NOMO-1 treated with dmso at 0.1 percent for 144 hours (cell line): ENCODE measurements around the gene KIR3DL2.
"Not testable (repeated sequence)": the region's sequence is repeated elsewhere in the genome, so short reads cannot be mapped to it uniquely, and the experiment has no call there.

Experiments used
- DNase-seq: peaks from one replicate; lab custom pipeline; 2025; ENCODE audit not compliant: unreplicated experiment; lab: John Stamatoyannopoulos, UW

KIR3DL2 gene

GRCh38 chr19:54863459-54863858, 13.2 kb downstream of the KIR3DL2 start:
- not testable (repeated sequence) for DNase-seq

- DNase-seq, result no peak
These were observed 21.5 kb downstream of the KIR3DL2 start for GRCh38 chr19:54871696-54872095.

DNA sequence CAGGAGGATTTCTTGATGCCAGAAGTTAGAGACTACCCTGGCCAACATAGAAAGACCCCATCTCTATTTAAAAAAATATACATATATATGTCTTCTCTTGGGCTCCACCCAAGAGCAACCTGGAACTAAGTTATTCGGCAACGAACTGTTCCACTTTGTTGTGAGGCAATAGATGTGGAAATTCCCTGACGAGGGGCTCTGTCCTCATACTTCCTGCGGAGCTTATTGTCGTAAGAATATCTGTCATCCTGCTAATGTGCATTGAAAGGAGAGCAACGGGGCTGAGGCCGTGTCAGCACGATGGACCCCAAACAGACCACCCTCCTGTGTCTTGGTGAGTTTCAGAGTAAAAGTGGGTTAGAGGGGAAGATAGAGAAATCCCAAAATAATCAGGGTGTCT, 23.7 kb downstream of the KIR3DL2 start, which contains the start of gene FCAR:
TSS of gene FCAR (plus strand) at position 246 of the 400 bp plus-strand sequence. CDS start at position 301, 55 bp downstream.
- DNase-seq, result peak; percentile 77

- peak; percentile 78 for DNase-seq
These were observed 25.3 kb downstream of the KIR3DL2 start for GRCh38 chr19:54875506-54875905.

- no peak for DNase-seq
These were observed 27.2 kb downstream of the KIR3DL2 start for GRCh38 chr19:54877471-54877870.

DNA sequence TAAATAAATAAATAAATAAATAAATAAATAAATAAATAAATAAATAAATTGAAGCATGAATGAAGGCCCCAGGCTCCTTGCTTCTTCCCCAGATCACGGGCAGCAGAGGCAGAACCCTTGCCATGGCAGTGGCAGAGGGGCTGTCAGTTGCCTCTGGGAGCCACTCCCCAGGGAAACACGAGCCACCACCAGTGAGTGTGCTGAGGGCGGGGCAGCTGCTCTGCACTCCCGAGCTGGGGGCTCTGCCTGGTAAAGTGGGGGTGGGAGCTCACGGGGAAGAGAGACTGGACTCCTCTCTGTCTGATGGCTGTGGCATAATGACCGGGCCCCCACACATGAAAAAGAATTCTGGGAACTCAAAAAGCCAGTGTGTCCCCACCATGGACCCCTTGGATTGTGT, 31.6 kb downstream of the KIR3DL2 start:
- no peak for DNase-seq

DNA sequence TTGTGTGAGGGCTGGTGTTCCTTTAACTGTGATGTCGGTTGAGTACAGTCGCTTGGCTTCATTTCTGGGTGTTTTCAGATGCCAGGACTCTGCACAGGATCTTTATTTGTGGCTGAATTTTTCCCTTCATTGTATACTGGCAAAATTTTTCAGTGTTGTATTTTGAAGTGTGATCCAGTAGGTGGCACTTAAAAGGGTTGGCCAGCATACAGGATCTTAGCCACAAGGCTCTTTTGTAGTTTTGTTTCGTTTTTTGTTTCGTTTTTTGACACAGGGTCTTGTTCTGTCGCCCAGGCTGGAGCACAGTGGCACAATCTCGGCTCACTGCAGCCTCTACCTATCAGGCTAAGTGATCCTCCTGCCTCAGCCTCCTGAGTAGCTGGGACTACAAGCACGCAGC, 32.5 kb downstream of the KIR3DL2 start:
- DNase-seq, result no peak

DNA sequence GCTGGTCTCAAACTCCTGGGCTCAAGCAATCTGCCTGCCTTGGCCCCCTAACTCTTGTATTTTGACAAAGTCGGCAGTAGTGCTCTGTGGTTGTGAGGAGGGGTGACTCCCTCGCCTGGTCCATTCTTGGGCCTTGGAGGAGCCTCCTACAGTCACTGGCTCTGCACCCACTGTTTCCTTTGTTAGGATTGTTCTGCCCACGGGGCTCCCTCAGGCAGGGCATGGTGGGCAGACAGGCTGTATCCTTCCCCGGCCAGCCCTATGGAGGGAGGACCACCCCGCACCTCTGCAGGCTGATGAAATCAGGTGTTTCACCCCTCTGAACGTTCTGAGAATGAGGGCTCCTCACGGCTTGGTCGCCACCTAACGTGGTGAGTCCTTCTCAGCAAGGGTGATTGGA, 33.0 kb downstream of the KIR3DL2 start:
- no peak for DNase-seq

DNA sequence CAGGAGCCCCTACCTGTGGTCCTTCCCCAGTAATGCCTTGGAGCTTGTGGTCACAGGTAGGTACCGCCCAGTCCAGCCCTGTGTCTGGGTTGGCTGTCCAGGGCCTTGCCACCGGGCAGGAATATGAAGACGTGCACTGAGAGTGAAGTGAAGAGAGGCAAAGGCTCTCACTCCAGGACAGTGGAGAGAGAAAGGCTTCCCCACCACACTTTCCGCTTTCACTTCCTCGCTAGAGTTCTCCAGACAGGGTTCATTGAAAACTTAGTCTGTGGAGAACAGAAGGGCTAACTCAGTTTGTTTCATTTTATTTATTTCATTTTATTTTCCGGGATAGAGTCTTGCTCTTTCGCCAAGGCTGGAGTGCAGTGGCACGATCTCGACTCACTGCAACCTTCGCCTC, 38.0 kb downstream of the KIR3DL2 start:
- DNase-seq, result no peak

- no peak for DNase-seq
These were observed 39.3 kb downstream of the KIR3DL2 start for GRCh38 chr19:54889566-54889965.

- DNase-seq, result no peak
These were observed 43.2 kb downstream of the KIR3DL2 start for GRCh38 chr19:54893406-54893805.

GRCh38 chr19:54894106-54894505, 43.9 kb downstream of the KIR3DL2 start:
- not testable (repeated sequence) for DNase-seq

- no peak for DNase-seq
These were observed 45.8 kb downstream of the KIR3DL2 start for GRCh38 chr19:54896036-54896435.

DNA sequence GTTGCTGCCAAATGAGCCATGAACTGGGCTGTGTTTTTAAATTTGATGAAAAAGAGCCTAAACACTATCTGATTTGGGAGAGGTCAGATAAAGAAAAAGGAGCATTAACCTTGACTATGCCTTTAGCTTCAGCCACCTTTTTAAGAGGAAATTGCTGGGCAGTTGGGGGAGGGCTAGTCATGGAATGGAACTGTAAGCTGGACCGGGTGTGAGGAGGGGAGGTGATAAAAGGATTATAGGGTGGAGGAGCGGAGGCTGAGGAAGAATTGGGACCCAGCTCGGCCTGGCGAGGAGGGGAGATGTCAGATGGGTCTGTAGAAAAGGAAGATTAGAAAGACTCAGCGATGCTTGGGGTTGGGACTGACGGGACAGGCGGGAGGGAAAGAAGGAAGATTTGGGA, 48.4 kb downstream of the KIR3DL2 start:
- DNase-seq, result not testable (repeated sequence)

GRCh38 chr19:54899646-54900045, 49.4 kb downstream of the KIR3DL2 start:
- not testable (repeated sequence) for DNase-seq

DNA sequence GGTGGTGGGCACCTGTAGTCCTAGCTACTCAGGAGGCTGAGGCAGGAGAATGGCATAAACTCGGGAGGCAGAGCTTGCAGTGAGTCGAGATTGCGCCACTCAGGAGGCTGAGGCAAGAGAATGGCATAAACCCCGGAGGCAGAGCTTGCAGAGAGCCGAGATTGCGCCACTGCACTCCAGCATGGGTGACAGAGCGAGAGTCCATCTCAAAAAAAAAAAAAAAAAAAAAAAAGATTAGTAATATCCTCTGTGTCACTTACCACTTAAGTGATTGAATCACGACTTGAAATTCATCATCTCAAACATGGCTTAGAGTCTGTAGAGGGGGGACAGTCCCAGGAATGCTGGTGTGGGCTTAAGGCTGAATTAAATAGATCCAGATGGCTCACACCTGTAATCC, 50.9 kb downstream of the KIR3DL2 start:
- peak; percentile 69 for DNase-seq

DNA sequence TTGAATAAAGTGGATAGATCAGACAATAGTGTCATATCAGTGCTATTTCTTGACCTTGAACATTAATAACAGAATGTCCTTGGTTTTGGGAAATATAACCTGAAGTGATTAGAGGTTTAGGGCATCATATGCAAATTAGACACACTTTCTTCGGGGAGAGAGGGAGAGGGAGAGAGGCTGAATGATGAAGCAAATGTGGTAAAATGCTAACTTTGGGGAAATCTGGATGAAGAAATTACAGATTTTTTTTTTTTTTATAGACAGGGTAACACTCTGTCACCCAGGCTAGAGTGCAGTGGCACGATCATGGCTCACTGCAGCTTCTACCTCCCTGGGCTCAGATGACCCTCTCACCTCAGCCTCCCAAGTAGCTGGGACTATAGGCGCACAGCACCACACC, 51.8 kb downstream of the KIR3DL2 start:
- no peak for DNase-seq

GRCh38 chr19:54903303-54903702, 53.1 kb downstream of the KIR3DL2 start:
- no peak for DNase-seq

GRCh38 chr19:54904261-54904660, 54.0 kb downstream of the KIR3DL2 start:
- not testable (repeated sequence) for DNase-seq

GRCh38 chr19:54905421-54905802, 55.2 kb downstream of the KIR3DL2 start:
- no peak for DNase-seq

DNA sequence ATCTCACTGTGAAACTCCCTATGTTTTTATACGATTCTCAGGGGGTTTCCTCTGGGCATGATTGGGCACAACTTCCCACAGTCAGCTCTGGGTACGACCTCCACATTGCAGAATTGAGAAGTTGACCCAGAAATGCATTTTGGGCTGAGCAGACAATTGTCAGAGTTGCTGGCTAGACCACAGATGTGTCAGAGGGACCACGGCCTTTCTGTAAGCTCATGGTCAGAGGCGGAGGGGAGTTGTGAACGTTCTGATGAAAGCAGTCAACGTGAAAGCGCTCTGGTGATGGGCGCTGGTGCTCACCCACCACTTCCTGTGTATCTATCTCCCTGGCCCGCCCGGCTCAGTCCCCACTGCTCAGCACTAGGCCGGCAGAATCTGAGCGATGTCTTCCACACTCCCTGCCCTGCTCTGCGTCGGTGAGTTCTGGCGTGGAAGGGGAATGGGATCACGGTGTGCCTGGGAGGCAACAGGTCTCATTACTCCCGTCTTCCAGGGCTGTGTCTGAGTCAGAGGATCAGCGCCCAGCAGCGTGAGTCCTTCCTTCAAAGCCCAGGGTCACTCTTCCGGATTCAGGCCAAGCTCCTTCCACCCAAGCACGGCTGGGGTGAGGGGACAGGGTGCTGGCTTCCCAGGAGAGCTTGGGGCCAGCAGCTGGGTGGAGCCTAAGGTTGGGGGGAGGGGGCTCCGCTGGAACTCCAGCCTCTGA, 55.7 kb downstream of the KIR3DL2 start, which contains the start of gene NCR1:
TSS of gene NCR1 (plus strand) at position 346 of the 709 bp plus-strand sequence. CDS start at position 386, 40 bp downstream.
- DNase-seq, result no peak

DNA sequence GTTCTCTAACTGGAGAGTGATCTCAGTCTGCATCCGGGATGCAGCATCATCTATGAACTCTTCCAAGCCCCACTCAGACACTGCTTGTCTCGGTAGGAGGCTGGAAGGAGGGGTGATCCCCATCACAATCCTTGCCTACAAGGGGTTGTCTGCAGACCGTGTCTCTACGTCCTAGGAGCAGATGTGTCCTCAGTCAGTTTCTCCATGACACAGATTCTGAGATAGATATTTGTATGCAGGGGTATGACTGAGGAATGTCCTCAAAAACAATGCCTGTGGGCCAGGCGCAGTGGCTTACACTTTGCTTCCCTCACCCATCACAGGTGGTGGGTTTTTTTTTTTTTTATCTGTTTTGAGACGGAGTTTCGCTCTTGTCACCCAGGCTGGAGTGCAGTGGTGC, 56.6 kb downstream of the KIR3DL2 start:
- DNase-seq, result no peak

DNA sequence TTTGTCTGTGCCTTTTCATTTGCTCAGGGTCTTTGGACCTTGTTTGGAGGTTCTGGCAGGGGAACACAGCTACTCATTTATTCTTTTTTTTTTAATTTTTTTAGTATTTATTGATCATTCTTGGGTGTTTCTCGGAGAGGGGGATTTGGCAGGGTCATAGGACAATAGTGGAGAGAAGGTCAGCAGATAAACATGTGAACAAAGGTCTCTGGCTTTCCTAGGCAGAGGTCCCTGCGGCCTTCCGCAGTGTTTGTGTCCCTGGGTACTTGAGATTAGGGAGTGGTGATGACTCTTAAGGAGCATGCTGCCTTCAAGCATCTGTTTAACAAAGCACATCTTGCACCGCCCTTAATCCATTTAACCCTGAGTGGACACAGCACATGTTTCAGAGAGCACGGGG, 57.7 kb downstream of the KIR3DL2 start:
- not testable (repeated sequence) for DNase-seq
